ENCODE data around the gene DBT.

Gene DBT

GRCh38 chr1:100252901-100253300 is 3.3 kb upstream of the DBT start:
- TF ChIP-seq, protein P1, sequence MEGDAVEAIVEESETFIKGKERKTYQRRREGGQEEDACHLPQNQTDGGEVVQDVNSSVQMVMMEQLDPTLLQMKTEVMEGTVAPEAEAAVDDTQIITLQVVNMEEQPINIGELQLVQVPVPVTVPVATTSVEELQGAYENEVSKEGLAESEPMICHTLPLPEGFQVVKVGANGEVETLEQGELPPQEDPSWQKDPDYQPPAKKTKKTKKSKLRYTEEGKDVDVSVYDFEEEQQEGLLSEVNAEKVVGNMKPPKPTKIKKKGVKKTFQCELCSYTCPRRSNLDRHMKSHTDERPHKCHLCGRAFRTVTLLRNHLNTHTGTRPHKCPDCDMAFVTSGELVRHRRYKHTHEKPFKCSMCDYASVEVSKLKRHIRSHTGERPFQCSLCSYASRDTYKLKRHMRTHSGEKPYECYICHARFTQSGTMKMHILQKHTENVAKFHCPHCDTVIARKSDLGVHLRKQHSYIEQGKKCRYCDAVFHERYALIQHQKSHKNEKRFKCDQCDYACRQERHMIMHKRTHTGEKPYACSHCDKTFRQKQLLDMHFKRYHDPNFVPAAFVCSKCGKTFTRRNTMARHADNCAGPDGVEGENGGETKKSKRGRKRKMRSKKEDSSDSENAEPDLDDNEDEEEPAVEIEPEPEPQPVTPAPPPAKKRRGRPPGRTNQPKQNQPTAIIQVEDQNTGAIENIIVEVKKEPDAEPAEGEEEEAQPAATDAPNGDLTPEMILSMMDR (IDR thresholded peaks at IDR 0.05; ENCODE audit: low read depth, low read length), result no peak
- DNase-seq (ENCODE audit: low read depth in 2 of 2), result no peak
- no peak overlapping the region for H3K4me3 ChIP-seq (replicated peaks in 1 of 2; ENCODE audit: low read depth in 2 of 2, low read length in 2 of 2)

DNA sequence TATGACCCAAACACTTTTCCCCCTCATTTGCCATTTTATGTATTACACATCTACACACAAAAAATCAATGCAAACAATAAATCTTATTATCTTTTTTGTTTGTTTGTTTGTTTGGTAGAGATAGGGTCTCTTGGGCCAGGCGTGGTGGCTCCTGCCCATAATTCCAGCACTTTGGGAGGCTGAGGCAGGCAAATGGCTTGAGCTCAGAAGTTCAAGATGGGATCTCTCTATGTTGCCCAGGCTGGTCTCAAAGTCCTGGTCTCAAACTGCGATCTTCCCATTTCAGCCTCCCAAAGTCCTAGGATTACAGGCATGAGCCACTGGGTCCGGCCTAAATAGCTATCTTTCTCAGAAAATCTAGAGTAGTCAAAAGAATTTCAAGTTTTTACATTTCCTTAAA is 1.2 kb upstream of the DBT start:
- no peak overlapping the region for H3K4me3 ChIP-seq (replicated peaks in 1 of 2; ENCODE audit: low read depth in 2 of 2, low read length in 2 of 2)
- TF ChIP-seq, protein P1 (IDR thresholded peaks at IDR 0.05; ENCODE audit: low read depth, low read length), result no peak
- no peak for DNase-seq (ENCODE audit: low read depth in 2 of 2)

DNA sequence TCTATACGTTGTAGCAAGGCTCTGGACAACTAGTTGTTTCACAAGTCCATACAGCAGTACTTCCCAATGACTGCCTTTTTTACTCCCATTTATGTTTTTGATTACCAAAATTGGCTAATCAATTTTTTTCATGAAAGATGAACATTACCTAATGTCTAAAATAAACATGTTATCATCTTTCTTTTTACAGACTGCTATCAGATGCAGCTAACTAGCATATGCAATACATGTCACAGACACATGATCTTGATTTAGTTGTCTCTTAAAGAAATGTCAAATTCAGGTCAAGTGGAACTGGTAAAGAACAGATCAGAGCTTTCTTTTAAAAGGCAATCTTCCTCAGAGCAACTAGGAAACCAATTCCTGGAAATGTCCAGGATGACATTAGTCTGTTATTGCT is 630 bp upstream of the DBT start:
- DNase-seq (ENCODE audit: low read depth in 2 of 2), result no peak
- TF ChIP-seq, protein P1 (IDR thresholded peaks at IDR 0.05; ENCODE audit: low read depth, low read length), result no peak

DNA sequence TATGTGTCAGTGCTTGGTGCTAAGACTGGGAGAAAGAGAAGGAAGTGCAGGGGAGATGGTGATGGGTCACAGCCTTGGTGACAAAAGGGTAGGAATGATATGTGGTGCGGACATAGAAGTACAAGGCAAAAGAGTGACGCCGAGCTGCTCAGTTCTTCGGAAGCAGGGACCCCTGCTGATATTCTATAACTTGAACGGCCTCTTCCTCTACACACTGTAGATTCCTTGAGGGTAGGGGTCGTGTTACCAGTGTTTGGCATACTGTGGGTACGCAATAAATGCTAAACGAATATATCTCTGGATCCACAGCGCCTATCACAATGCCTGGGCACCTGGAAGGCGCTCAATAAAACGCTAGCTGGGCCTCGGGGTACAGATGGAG is 488 bp downstream of the DBT start:
- peak overlapping the region; percentile 89 to 98 for H3K4me3 ChIP-seq (replicated peaks in 1 of 2; ENCODE audit: low read depth in 2 of 2, low read length in 2 of 2)
- TF ChIP-seq, protein P1 (IDR thresholded peaks at IDR 0.05; ENCODE audit: low read depth, low read length), result no peak
- peak in 1 of 2 donors; percentile 3 for DNase-seq (ENCODE audit: low read depth in 2 of 2)

More for the DNA sequence above, 630 bp upstream of the DBT start:
- H3K4me3 ChIP-seq (replicated peaks in 1 of 2; ENCODE audit: low read depth in 2 of 2, low read length in 2 of 2), result peak overlapping the region in 1 of 2 donors; percentile 98

DNA sequence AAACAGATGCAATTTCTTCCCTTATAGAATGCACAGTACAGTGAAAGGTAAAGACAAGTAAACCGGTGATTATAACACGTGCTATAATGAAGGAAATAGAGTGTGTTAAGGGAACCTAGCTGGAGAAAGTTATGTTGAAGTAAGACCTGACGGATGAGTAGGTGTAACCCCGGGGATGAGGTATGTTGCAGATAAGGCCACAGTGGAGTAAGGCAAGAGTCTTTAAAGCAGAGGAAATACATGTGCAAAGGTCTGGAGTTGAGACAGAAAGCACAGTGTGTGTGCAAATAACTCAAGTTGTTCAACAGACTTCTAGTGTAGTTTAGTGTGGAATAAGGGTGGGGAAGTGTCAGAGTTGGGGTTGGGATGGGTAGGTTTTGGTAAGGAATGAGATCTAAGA is 2.9 kb downstream of the DBT start:
- no peak for DNase-seq (ENCODE audit: low read depth in 2 of 2)
- TF ChIP-seq, protein P1 (IDR thresholded peaks at IDR 0.05; ENCODE audit: low read depth, low read length), result no peak
- no peak overlapping the region for H3K4me3 ChIP-seq (replicated peaks in 1 of 2; ENCODE audit: low read depth in 2 of 2, low read length in 2 of 2)

DNA sequence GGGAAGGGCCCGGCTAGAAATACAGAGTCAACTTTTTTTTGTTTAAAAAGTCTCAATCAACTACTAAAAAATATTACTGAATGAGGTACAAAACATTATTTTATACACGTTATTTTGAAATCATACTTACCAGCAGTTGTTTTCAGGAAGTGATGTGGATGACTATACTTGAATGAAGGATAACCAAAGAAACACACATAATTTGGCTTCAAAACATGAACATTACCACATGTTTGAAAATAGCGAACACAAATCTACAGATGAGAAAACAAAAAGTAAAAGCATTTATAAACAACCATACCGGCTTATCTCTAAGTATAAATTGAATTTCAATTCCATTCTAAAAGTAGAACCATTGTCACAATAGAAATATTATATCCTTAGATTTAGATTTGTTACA is 9.0 kb downstream of the DBT start:
- TF ChIP-seq, protein P1 (IDR thresholded peaks at IDR 0.05; ENCODE audit: low read depth, low read length), result no peak
- H3K4me3 ChIP-seq (replicated peaks in 1 of 2; ENCODE audit: low read depth in 2 of 2, low read length in 2 of 2), result no peak overlapping the region
- DNase-seq (ENCODE audit: low read depth in 2 of 2), result no peak

GRCh38 chr1:100239961-100240360 is 9.7 kb downstream of the DBT start:
- no peak overlapping the region for H3K4me3 ChIP-seq (replicated peaks in 1 of 2; ENCODE audit: low read depth in 2 of 2, low read length in 2 of 2)
- no peak for DNase-seq (ENCODE audit: low read depth in 2 of 2)
- TF ChIP-seq, protein P1 (IDR thresholded peaks at IDR 0.05; ENCODE audit: low read depth, low read length), result no peak

All from cardiac fibroblast (primary cell).